GM19463 (cell line): Measurements from ENCODE around the gene GADL1.

Source experiments
- ATAC-seq: cut with Tn5 transposase; IDR thresholded peaks from one replicate; pipeline ENCODE4 v1.9.1; 2021; ENCODE audit warnings: mild to moderate bottlenecking, moderate library complexity; ENCODE audit not compliant: unreplicated experiment

The GADL1 gene

GRCh38 chr3:30696896-30697295 lies 197.6 kb downstream of the GADL1 start:
- no peak for ATAC-seq

- no peak for ATAC-seq
Observed at GRCh38 chr3:30696403-30696819, 198.1 kb downstream of the GADL1 start.

- no peak for ATAC-seq
Observed at GRCh38 chr3:30695302-30696061, 199.0 kb downstream of the GADL1 start.

GRCh38 chr3:30694668-30695067 lies 199.8 kb downstream of the GADL1 start:
- no peak for ATAC-seq

- ATAC-seq: no peak
Observed at GRCh38 chr3:30694148-30694547, 200.3 kb downstream of the GADL1 start.

GRCh38 chr3:30693470-30694120 lies 200.9 kb downstream of the GADL1 start:
- peak; percentile 90 for ATAC-seq

GRCh38 chr3:30692498-30693130 lies 201.8 kb downstream of the GADL1 start:
- no peak for ATAC-seq

- ATAC-seq: no peak
Observed at GRCh38 chr3:30691944-30692343, 202.5 kb downstream of the GADL1 start.

GRCh38 chr3:30691249-30691880 lies 203.1 kb downstream of the GADL1 start:
- no peak for ATAC-seq

- ATAC-seq: no peak
Observed at GRCh38 chr3:30690199-30690598, 204.3 kb downstream of the GADL1 start.

GRCh38 chr3:30688776-30689641 lies 205.5 kb downstream of the GADL1 start:
- ATAC-seq: no peak

- no peak for ATAC-seq
Observed at GRCh38 chr3:30687930-30688570, 206.4 kb downstream of the GADL1 start.

GRCh38 chr3:30686799-30687198 lies 207.7 kb downstream of the GADL1 start:
- ATAC-seq: no peak

- no peak for ATAC-seq
Observed at GRCh38 chr3:30686176-30686575, 208.3 kb downstream of the GADL1 start.

- no peak for ATAC-seq
Observed at GRCh38 chr3:30685267-30685667, 209.2 kb downstream of the GADL1 start.

- no peak for ATAC-seq
Observed at GRCh38 chr3:30684356-30684755, 210.1 kb downstream of the GADL1 start.

GRCh38 chr3:30683769-30684168 lies 210.7 kb downstream of the GADL1 start:
- no peak for ATAC-seq

- ATAC-seq: no peak
Observed at GRCh38 chr3:30682434-30683155, 211.9 kb downstream of the GADL1 start.

GRCh38 chr3:30681649-30682211 lies 212.7 kb downstream of the GADL1 start:
- ATAC-seq: no peak
